NT2/D1 (cell line): ENCODE data around the gene FOS.

Experiments used
- SUZ12 ChIP-seq: IDR thresholded peaks from 2 replicates; pipeline ENCODE4 v1.6.1; 2011; ENCODE audit not compliant: insufficient read length, insufficient read depth; ENCODE audit errors: extremely low read depth
- YY1 ChIP-seq: IDR thresholded peaks from 2 replicates; pipeline ENCODE4 v1.6.1; 2011; ENCODE audit not compliant: insufficient read length, insufficient read depth
- ZNF274 ChIP-seq: IDR thresholded peaks from 2 replicates; pipeline ENCODE4 v1.6.1; 2011; ENCODE audit warnings: mild to moderate bottlenecking, low read depth, low read length

DNA sequence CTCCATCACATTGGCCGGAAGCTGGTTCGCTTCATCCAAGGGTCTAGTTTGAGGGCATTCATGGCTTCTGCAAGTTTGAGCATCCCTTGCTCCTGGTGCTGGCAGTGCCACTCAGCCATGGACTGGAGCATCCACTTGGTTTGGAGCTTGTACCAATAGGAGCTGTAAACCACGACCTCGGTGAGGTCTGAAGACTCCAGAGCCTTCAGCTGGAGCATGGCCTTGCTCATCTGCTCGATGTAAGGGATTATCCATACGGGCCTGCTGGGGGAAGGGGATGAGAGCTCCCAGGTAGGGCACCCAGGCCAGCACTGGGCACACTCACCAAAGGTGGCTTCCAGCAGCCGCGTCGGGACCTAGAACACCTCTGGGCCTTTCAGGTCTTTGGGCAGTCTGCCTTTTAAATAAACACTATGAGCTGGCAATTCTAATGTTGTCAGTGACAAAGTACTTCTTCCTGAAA is 13.5 kb downstream of the FOS start:
- TF ChIP-seq ZNF274 (no peak), YY1 (no peak), SUZ12 (no peak)
